Keratinocyte (primary cell): Measurements from ENCODE around the gene MAP3K5. TPM values are rescaled to one million over a fixed set of nuclear protein-coding genes. Genes with fewer than 3 reads are reported as not detected.
A peak's percentile ranks its signal among the peaks of the same experiment; 100 is the strongest.

Experiments used
- DNase-seq: peaks from one replicate; pipeline ENCODE4 v3.0.0-alpha.2; 2011; ENCODE audit warnings: low read depth, missing footprints, low spot score
- FAIRE-seq: peaks from 2 replicates; lab custom pipeline; 2011; peaks lifted over from hg19 to GRCh38; lab: Jason Lieb, UNC
- H2AFZ ChIP-seq: 2 replicates; pipeline ENCODE4 v1.6.0; 2012; ENCODE audit warnings: low read length, control low read depth, inconsistent platforms; ENCODE audit not compliant: control insufficient read depth
- H3K27ac ChIP-seq: 2 replicates; pipeline ENCODE4 v1.5.1; 2011; ENCODE audit warnings: low read length; ENCODE audit not compliant: control insufficient read depth, insufficient read depth
- H3K27me3 ChIP-seq: 3 replicates; pipeline ENCODE4 v1.6.0; 2011; ENCODE audit warnings: low read length; ENCODE audit not compliant: control insufficient read depth, insufficient read depth; ENCODE audit errors: extremely low read depth
- H3K36me3 ChIP-seq, 2 experiments: 2 replicates in 1 of 2; 3 replicates in 1 of 2; pipeline ENCODE4 v1.5.1; 2011; ENCODE audit warnings: low read length in 2 of 2, mild to moderate bottlenecking in 1 of 2; ENCODE audit not compliant: control insufficient read depth in 2 of 2, insufficient read depth in 2 of 2; ENCODE audit errors: extremely low read depth in 1 of 2
- H3K4me1 ChIP-seq: 3 replicates; pipeline ENCODE4 v1.5.1; 2011; ENCODE audit warnings: low read length; ENCODE audit not compliant: control insufficient read depth, insufficient read depth; ENCODE audit errors: extremely low read depth
- H3K4me2 ChIP-seq: 3 replicates; pipeline ENCODE4 v1.6.0; 2011; ENCODE audit warnings: low read depth, low read length; ENCODE audit not compliant: control insufficient read depth, insufficient read depth; ENCODE audit errors: extremely low read depth
- H3K4me3 ChIP-seq, 3 experiments: fragments of 200-600 bp in 1 of 3; sonication (generic) in 1 of 3; 2 replicates in 2 of 3; 3 replicates in 1 of 3; pipeline ENCODE4 v1.5.1; 2011 to 2016; ENCODE audit warnings: low read length in 3 of 3, mild to moderate bottlenecking in 3 of 3, control low read depth in 2 of 3, inconsistent platforms in 1 of 3, low read depth in 1 of 3, mixed read lengths in 1 of 3, mixed run types in 1 of 3, moderate library complexity in 1 of 3; ENCODE audit not compliant: control insufficient read depth in 2 of 3, insufficient read depth in 2 of 3; ENCODE audit errors: extremely low read depth in 1 of 3
- H3K79me2 ChIP-seq: 2 replicates; pipeline ENCODE4 v1.6.0; 2012; ENCODE audit warnings: low read length; ENCODE audit not compliant: control insufficient read depth, insufficient read depth
- H3K9ac ChIP-seq: 3 replicates; pipeline ENCODE4 v1.6.0; 2011; ENCODE audit warnings: low read length; ENCODE audit not compliant: control insufficient read depth, insufficient read depth; ENCODE audit errors: extremely low read depth
- H3K9me1 ChIP-seq: 3 replicates; pipeline ENCODE4 v1.6.0; 2011; ENCODE audit warnings: low read length; ENCODE audit not compliant: control insufficient read depth, insufficient read depth; ENCODE audit errors: extremely low read depth
- H3K9me3 ChIP-seq: 2 replicates; pipeline ENCODE4 v1.5.1; 2012; ENCODE audit warnings: low read depth, low read length; ENCODE audit not compliant: control insufficient read depth
- H4K20me1 ChIP-seq: 3 replicates; pipeline ENCODE4 v1.6.0; 2011; ENCODE audit warnings: low read length; ENCODE audit not compliant: control insufficient read depth, insufficient read depth; ENCODE audit errors: extremely low read depth
- EZH2 ChIP-seq: IDR thresholded peaks from one replicate; pipeline ENCODE4 v1.6.1; 2012; ENCODE audit warnings: inconsistent platforms, mild to moderate bottlenecking, low read length, moderate library complexity
- dilution Hi-C: fragments of 300-500 bp; cut with MboI; formaldehyde crosslinking; loops from one replicate; pipeline ENCODE4 v1.7.0; 2020; ENCODE audit warnings: low sequenced_read_pairs; ENCODE audit not compliant: extremely low pct_ligation_motif_present
- polyA plus RNA-seq, 5 experiments: library from polyadenylated mRNA; depleted of rRNA in 3 of 5; stranded (reverse) in 3 of 5; stranded (forward) in 1 of 5; unstranded in 1 of 5; fragments of >200 nt; gene quantifications; 1 replicate in 1 of 5; 2 replicates in 3 of 5; 3 replicates in 1 of 5; pipeline versions ENCODE4 v1.2.1 to v1.2.3, GENCODE V29; 2011 to 2012; ENCODE audit warnings: missing spikeins in 2 of 5, low read depth in 1 of 5, low replicate concordance in 1 of 5
- TF ChIP-seq, protein P1 (sequence below), 3 experiments: IDR thresholded peaks in 1 of 3; conservative IDR thresholded peaks in 1 of 3; optimal IDR thresholded peaks in 1 of 3; 2 replicates in 2 of 3; 3 replicates in 1 of 3; pipeline versions ENCODE3 to v1.5.1; 2011; ENCODE audit warnings: low read length in 3 of 3, mild to moderate bottlenecking in 3 of 3, moderate library complexity in 2 of 3, control low read depth in 1 of 3, inconsistent platforms in 1 of 3; ENCODE audit not compliant: insufficient read depth in 2 of 3; ENCODE audit errors: extremely low read depth in 1 of 3

Gene MAP3K5
- polyA plus RNA-seq, 1 donor (not counting 4 experiments of a cell fraction or from before 2014, with no cell fraction given), result 3.4 TPM

DNA sequence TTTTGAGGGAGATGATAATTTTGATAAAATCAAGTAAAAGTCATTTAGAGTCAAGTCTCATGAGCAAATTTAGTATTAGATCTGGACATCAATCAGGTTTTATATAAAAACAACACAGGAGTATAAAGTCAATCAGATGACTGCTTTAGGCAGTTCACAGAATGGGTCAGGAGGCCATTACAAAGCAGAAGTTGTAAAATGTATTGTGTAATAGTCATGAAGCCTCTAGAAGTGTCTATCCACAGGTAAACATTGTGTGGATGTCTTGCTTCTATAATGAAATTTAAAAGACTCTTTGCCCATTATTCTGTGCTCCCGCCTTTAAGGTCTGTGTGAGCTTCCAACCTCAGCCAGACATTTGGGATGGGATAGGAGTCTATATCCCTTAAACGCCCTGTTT is 270.9 kb downstream of the MAP3K5 start:
- DNase-seq (no peak), FAIRE-seq (no peak)
- Histone ChIP-seq H3K4me3 (no peak overlapping the region), H3K79me2 (peaks cover 12% of the 10 kb centered on the region), H3K4me2 (no peak overlapping the region), H3K9me3 (no peaks in the 10 kb centered on the region), H3K9me1 (no peaks in the 10 kb centered on the region), H3K27me3 (no peaks in the 10 kb centered on the region), H4K20me1 (no peaks in the 10 kb centered on the region), H3K4me1 (peaks cover 32% of the 10 kb centered on the region), H3K36me3 (no peaks in the 10 kb centered on the region), H3K27ac (no peak overlapping the region), H2AFZ (no peak overlapping the region), H3K9ac (no peak overlapping the region)
- TF ChIP-seq EZH2, result no peak
- TF ChIP-seq, protein P1, sequence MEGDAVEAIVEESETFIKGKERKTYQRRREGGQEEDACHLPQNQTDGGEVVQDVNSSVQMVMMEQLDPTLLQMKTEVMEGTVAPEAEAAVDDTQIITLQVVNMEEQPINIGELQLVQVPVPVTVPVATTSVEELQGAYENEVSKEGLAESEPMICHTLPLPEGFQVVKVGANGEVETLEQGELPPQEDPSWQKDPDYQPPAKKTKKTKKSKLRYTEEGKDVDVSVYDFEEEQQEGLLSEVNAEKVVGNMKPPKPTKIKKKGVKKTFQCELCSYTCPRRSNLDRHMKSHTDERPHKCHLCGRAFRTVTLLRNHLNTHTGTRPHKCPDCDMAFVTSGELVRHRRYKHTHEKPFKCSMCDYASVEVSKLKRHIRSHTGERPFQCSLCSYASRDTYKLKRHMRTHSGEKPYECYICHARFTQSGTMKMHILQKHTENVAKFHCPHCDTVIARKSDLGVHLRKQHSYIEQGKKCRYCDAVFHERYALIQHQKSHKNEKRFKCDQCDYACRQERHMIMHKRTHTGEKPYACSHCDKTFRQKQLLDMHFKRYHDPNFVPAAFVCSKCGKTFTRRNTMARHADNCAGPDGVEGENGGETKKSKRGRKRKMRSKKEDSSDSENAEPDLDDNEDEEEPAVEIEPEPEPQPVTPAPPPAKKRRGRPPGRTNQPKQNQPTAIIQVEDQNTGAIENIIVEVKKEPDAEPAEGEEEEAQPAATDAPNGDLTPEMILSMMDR (optimal IDR thresholded peaks at IDR 0.05 in 1 of 3, IDR thresholded peaks at IDR 0.05 in 1 of 3, conservative IDR thresholded peaks at IDR 0.05 in 1 of 3; ENCODE audit: extremely low read depth in 1 of 3, insufficient read depth in 2 of 3, low read length in 3 of 3), result no peak
- dilution Hi-C loops, result no loop called here

DNA sequence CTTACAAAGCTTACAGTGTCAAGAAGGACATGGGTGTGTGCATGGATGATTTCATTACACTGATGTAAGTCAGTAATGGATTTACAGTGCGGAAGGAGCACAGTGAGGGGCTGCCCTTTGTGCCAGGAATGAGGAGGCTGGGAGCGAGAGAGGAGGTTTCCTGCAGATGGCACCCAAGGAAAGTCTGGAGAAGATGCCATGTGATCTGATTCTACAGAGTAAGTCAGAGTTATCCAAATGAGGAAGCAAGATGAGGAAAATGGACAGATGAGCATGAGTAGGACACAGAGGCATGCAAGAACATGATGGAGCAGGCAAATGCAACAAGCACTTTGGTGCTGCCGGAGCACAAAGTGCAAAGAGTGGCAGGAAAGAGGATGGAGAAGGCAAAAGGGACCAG is 271.8 kb downstream of the MAP3K5 start:
- DNase-seq (peak; percentile 55), FAIRE-seq (peak; percentile 98)
- Histone ChIP-seq H3K27me3 (no peaks in the 10 kb centered on the region), H3K9me1 (no peaks in the 10 kb centered on the region), H3K9me3 (no peaks in the 10 kb centered on the region), H3K4me3 (no peak overlapping the region), H3K79me2 (peaks cover 16% of the 10 kb centered on the region), H3K27ac (peak overlapping the region; percentile 33), H2AFZ (peak overlapping the region; percentile 72), H4K20me1 (no peaks in the 10 kb centered on the region), H3K4me2 (peak overlapping the region; percentile 69), H3K4me1 (peaks cover 23% of the 10 kb centered on the region), H3K36me3 (no peaks in the 10 kb centered on the region), H3K9ac (no peak overlapping the region)
- TF ChIP-seq, protein P1 (optimal IDR thresholded peaks at IDR 0.05 in 1 of 3, IDR thresholded peaks at IDR 0.05 in 1 of 3, conservative IDR thresholded peaks at IDR 0.05 in 1 of 3; ENCODE audit: extremely low read depth in 1 of 3, insufficient read depth in 2 of 3, low read length in 3 of 3), result peak; percentile 14 to 50 (median 20)
- TF ChIP-seq EZH2, result no peak
- dilution Hi-C loops, result no loop called here
